HG03469 (cell line): Measurements from ENCODE around the gene AGMAT.
A peak's percentile ranks its signal among the peaks of the same experiment; 100 is the strongest.

Experiments used
- ATAC-seq: cut with Tn5 transposase; IDR thresholded peaks from one replicate; pipeline ENCODE4 v1.9.1; 2021; ENCODE audit warnings: mild to moderate bottlenecking, moderate library complexity, moderate number of reproducible peaks; ENCODE audit not compliant: unreplicated experiment

The AGMAT gene

GRCh38 chr1:15568387-15569073 is 16.3 kb downstream of the AGMAT start:
- no peak for ATAC-seq

DNA sequence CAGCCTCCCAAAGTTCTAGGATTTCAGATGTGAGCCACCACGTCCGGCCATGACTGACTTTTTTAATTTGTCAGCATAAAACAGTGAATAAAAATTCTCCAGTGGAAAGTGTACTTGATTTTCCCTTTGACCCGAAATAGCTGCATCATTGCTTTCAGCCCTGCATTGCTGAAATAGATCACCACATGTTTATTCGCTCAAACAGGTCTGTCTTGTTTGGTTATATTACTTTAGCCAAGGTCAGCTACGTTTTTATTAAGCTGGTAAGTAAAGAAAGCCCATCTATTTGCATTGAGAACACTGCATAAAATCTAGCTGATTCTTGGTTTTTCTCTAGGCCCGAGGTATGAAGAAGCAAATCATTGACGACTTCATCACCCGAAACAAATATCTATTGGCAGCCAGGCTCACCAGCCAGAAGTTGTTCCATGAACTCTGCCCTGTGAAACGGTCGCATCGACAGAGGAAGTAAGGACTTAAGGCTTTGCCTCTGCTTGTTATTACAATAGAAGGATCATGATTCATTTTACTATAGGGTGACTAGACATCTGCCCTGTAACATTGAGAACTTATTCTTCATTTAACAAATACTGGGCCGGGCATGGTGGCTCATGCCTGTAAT is 25.6 kb downstream of the AGMAT start:
- ATAC-seq = no peak

GRCh38 chr1:15558516-15558915 is 26.3 kb downstream of the AGMAT start:
- no peak for ATAC-seq

DNA sequence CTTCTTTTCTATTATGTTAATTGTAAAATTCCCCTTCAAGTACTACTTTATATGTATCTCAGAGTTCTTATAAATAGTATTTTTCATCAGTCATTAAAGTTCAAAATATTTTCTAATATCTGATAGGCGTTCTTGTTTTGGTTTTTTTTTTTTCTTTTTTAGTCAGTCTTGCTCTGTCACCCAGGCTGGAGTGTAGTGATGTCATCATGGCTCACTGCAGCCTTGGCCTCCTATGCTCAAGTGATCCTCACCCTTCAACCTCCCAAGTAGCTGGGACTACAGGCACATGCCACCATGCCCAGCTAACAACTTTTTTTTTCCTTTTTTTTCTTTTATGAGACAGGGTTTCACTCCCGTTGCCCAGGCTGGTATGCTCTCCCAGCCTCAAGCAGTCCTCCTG is 27.3 kb downstream of the AGMAT start:
- no peak for ATAC-seq

- no peak for ATAC-seq
These were observed 27.8 kb downstream of the AGMAT start for GRCh38 chr1:15557008-15557407.

- ATAC-seq = no peak
These were observed 34.3 kb downstream of the AGMAT start for GRCh38 chr1:15550573-15550972.

- ATAC-seq = no peak
These were observed 38.2 kb downstream of the AGMAT start for GRCh38 chr1:15546641-15547040.

GRCh38 chr1:15543589-15544568 is 41.0 kb downstream of the AGMAT start:
- ATAC-seq = no peak

GRCh38 chr1:15543251-15543588 is 41.6 kb downstream of the AGMAT start:
- no peak for ATAC-seq

GRCh38 chr1:15542388-15543250 is 42.2 kb downstream of the AGMAT start:
- ATAC-seq = no peak

DNA sequence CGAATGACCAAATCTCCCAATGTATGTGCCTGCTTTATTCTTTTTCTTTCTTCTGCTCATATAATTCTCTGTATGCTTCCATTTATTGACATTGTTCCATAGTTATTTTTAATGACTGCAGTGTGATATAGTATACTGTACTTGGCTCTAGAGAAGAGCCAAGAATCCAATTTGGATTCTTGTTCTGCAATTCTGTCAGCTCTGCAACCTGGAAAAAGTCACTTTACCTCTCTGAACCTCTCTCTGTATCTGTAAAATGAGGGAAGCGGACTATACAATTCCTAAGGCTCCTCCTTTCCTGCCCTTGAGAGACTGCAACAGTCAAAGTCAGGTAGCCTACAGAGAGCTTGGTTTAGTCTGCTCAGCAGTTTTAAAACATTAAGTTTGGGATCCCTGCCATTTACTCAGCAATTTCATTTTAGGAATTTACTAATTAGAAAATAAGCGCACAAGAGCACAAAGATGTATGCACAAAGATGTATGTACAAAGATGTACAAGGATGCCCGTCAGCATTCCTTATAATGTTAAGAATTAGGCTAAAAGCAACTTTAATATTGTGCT is 43.5 kb downstream of the AGMAT start:
- no peak for ATAC-seq

DNA sequence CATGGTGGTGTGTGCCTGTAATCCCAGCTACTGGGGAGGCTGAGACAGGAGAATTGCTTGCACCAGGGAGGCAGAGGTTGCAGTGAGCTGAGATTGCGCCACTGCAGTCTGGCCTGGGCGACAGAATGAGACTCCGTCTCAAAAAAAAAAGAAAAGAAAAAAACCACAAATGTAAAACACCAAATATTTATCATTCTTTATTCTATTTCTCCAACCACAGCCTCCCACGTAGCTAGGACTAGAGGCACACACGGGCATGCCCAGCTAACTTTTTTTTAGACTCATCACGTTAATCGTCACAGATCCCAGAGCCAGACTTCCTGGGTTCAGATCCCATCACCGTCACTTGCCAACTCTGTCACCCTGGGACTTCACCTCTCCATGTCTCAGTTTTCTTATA is 44.7 kb downstream of the AGMAT start:
- ATAC-seq = no peak

DNA sequence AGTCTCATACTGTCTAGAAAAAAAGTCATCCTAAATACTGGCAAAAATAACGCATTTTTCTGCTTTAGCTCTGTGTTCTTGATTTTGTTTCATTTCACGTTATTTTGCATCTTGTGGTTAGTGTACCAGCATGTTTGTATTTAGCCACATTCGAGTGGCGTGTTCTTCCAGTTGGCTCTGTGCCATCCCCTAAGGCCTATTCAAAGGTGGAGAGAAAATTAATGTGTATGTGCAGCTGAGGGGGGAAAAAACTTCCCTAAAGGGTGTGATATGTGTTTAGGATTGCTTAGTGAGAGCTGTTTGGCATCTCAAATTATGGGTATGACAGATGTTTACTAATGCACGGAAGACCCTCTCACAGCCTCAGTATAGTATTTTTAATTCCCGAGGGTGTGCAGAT is 46.1 kb downstream of the AGMAT start:
- no peak for ATAC-seq

- ATAC-seq = no peak
These were observed 53.2 kb downstream of the AGMAT start for GRCh38 chr1:15531682-15532081.

GRCh38 chr1:15531003-15531402 is 53.8 kb downstream of the AGMAT start:
- ATAC-seq = no peak

- peak; percentile 52 for ATAC-seq
These were observed 58.1 kb downstream of the AGMAT start, which contains the start of gene DNAJC16 for GRCh38 chr1:15526490-15527339. Gene DNAJC16 (plus strand): TSS chr1:15526848. CDS start chr1:15529106, 2,258 bp downstream.

GRCh38 chr1:15526021-15526489 is 58.8 kb downstream of the AGMAT start:
- no peak for ATAC-seq

- ATAC-seq = no peak
These were observed 59.5 kb downstream of the AGMAT start for GRCh38 chr1:15525050-15526020.
